HepG2 (cell line): Measurements from ENCODE around the gene CSH1.
"Not testable (repeated sequence)": the region's sequence is repeated elsewhere in the genome, so short reads cannot be mapped to it uniquely, and the experiment has no call there.

Source experiments
- ELF4 ChIP-seq: sonication (generic); formaldehyde crosslinking; IDR thresholded peaks from 2 replicates; pipeline ENCODE4 v1.5.0; 2020; ENCODE audit warnings: missing genetic modification reagents, mild to moderate bottlenecking, moderate library complexity, borderline replicate concordance
- POLR2AphosphoS5 ChIP-seq: IDR thresholded peaks from 2 replicates; pipeline ENCODE4 v1.6.1; 2012; ENCODE audit warnings: low read depth, low read length
- RAD21 ChIP-seq: fragments of 450-650 bp; formaldehyde crosslinking; IDR thresholded peaks from 2 replicates; pipeline ENCODE4 v1.5.0; 2020; ENCODE audit warnings: mild to moderate bottlenecking
- REST ChIP-seq, 2 experiments: IDR thresholded peaks; 2 replicates each; pipeline ENCODE4 v1.6.1; 2011 to 2012; ENCODE audit warnings: low read length in 2 of 2, borderline replicate concordance in 1 of 2, low read depth in 1 of 2, mild to moderate bottlenecking in 1 of 2, moderate library complexity in 1 of 2
- SKIL ChIP-seq: sonication (generic); formaldehyde crosslinking; IDR thresholded peaks from 2 replicates; pipeline ENCODE4 v1.8.0; 2022; ENCODE audit warnings: missing genetic modification reagents, mild to moderate bottlenecking, moderate library complexity, borderline replicate concordance
- SNRNP70 ChIP-seq: fragments of 200-400 bp; formaldehyde crosslinking; IDR thresholded peaks from 2 replicates; pipeline ENCODE4 v1.6.1; 2017; ENCODE audit warnings: mild to moderate bottlenecking, low read depth, low read length, moderate library complexity
- ZBTB3 ChIP-seq: sonication (generic); formaldehyde crosslinking; IDR thresholded peaks from 2 replicates; pipeline ENCODE4 v1.4.0; 2020; ENCODE audit warnings: low read depth, mild to moderate bottlenecking, moderate library complexity, missing genetic modification reagents, borderline replicate concordance
- ZNF331 ChIP-seq: sonication (generic); formaldehyde crosslinking; IDR thresholded peaks from 2 replicates; pipeline ENCODE4 v1.4.0; 2020; ENCODE audit warnings: missing genetic modification reagents
- ZNF614 ChIP-seq: IDR thresholded peaks from 2 replicates; pipeline ENCODE4 v1.6.1; 2018; ENCODE audit warnings: missing biosample characterization, missing genetic modification reagents, inconsistent platforms, borderline replicate concordance
- ZNF768 ChIP-seq: sonication (generic); formaldehyde crosslinking; IDR thresholded peaks from 2 replicates; pipeline ENCODE4 v1.4.0; 2020; ENCODE audit warnings: missing genetic modification reagents
- TF ChIP-seq, protein P1 (sequence below): sonication (generic); formaldehyde crosslinking; IDR thresholded peaks from 2 replicates; pipeline ENCODE4 v1.5.0; 2020; ENCODE audit warnings: mild to moderate bottlenecking, missing genetic modification reagents, moderate library complexity
- TF ChIP-seq, protein P2 (sequence below): sonication (generic); formaldehyde crosslinking; IDR thresholded peaks from 2 replicates; pipeline ENCODE4 v1.4.0; 2020; ENCODE audit warnings: mild to moderate bottlenecking, missing genetic modification reagents
- TF ChIP-seq, protein P3 (sequence below): sonication (generic); formaldehyde crosslinking; IDR thresholded peaks from 2 replicates; pipeline ENCODE4 v1.5.0; 2020; ENCODE audit warnings: missing genetic modification reagents

DNA sequence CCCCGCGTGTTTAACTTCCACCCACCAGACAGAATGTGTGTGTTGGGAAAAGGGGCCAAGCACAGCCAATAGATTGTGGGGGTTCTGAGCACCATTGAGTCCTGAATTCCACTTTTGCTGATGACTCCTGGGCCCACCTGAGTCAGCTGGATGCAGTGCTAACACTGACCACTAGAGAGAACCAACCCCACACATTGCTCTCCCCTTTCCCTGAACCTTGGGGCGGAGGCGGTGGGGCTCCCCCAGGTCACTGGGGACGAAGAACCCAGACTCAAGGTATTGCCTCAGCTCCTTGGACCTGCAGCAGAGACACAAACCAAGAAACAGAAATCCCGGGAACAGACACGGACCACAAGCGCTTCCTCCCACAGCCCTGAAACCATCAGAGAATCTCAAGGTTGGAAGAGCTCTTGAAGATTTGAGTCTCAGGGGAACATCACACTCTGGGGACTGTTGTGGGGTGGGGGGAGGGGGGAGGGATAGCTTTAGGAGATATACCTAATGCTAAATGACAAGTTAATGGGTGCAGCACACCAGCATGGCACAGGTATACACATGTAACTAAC, 22.2 kb downstream of the CSH1 start:
- TF ChIP-seq, protein P1, sequence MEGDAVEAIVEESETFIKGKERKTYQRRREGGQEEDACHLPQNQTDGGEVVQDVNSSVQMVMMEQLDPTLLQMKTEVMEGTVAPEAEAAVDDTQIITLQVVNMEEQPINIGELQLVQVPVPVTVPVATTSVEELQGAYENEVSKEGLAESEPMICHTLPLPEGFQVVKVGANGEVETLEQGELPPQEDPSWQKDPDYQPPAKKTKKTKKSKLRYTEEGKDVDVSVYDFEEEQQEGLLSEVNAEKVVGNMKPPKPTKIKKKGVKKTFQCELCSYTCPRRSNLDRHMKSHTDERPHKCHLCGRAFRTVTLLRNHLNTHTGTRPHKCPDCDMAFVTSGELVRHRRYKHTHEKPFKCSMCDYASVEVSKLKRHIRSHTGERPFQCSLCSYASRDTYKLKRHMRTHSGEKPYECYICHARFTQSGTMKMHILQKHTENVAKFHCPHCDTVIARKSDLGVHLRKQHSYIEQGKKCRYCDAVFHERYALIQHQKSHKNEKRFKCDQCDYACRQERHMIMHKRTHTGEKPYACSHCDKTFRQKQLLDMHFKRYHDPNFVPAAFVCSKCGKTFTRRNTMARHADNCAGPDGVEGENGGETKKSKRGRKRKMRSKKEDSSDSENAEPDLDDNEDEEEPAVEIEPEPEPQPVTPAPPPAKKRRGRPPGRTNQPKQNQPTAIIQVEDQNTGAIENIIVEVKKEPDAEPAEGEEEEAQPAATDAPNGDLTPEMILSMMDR (CRISPR knock-in tag) = not testable (repeated sequence)
- TF ChIP-seq ZBTB3 (CRISPR knock-in tag); RAD21 (CRISPR knock-in tag); POLR2AphosphoS5; ZNF614; SNRNP70; ZNF768; ZNF331; REST (IDR thresholded peaks at IDR 0.05; ENCODE audit: borderline replicate concordance in 1 of 2, low read depth in 1 of 2, low read length in 2 of 2); SKIL; ELF4 (CRISPR knock-in tag): not testable (repeated sequence)
- TF ChIP-seq, protein P2, sequence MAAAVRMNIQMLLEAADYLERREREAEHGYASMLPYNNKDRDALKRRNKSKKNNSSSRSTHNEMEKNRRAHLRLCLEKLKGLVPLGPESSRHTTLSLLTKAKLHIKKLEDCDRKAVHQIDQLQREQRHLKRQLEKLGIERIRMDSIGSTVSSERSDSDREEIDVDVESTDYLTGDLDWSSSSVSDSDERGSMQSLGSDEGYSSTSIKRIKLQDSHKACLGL (CRISPR knock-in tag) = not testable (repeated sequence)
- TF ChIP-seq, protein P3, sequence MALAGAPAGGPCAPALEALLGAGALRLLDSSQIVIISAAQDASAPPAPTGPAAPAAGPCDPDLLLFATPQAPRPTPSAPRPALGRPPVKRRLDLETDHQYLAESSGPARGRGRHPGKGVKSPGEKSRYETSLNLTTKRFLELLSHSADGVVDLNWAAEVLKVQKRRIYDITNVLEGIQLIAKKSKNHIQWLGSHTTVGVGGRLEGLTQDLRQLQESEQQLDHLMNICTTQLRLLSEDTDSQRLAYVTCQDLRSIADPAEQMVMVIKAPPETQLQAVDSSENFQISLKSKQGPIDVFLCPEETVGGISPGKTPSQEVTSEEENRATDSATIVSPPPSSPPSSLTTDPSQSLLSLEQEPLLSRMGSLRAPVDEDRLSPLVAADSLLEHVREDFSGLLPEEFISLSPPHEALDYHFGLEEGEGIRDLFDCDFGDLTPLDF (CRISPR knock-in tag) = not testable (repeated sequence)
